GM12873 (cell line): ENCODE results near the gene YAE1.

Experiments
- TF ChIP-seq, protein P1 (sequence below): IDR thresholded peaks from 2 replicates; pipeline ENCODE4 v1.5.1; 2012; ENCODE audit warnings: low read depth, mild to moderate bottlenecking, moderate library complexity, low read length, control low read depth; ENCODE audit not compliant: insufficient read depth; ENCODE audit errors: missing control alignments

The YAE1 gene

DNA sequence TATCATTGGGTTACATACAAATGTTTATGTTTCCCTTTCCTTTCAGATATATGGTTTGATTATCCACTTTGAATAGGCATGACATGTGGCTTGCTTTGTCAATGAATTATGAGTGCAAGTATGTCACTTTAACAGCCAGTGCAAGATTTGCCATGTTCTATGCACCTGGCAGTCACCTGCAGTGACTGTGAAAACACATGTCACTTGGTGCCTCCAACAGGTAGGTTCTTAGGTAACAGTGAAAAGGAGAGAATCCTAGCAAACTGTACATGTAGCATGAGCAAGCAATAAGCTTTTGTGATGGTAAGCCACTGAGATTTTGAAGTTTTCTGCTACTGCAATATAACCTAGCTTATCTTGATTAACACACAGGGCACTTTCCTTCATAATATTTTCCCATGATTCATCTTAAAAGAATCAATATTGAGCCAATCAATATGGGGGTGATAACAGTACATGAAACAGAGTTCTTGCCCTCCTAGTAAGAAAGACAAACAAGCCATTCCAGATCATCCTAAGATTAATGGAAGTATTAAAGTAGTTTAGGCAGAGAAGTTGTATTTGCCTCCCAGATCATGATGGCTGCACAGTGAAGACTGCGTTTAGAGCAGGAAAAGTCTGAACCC, 49.3 kb downstream of the YAE1 start:
- TF ChIP-seq, protein P1, sequence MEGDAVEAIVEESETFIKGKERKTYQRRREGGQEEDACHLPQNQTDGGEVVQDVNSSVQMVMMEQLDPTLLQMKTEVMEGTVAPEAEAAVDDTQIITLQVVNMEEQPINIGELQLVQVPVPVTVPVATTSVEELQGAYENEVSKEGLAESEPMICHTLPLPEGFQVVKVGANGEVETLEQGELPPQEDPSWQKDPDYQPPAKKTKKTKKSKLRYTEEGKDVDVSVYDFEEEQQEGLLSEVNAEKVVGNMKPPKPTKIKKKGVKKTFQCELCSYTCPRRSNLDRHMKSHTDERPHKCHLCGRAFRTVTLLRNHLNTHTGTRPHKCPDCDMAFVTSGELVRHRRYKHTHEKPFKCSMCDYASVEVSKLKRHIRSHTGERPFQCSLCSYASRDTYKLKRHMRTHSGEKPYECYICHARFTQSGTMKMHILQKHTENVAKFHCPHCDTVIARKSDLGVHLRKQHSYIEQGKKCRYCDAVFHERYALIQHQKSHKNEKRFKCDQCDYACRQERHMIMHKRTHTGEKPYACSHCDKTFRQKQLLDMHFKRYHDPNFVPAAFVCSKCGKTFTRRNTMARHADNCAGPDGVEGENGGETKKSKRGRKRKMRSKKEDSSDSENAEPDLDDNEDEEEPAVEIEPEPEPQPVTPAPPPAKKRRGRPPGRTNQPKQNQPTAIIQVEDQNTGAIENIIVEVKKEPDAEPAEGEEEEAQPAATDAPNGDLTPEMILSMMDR: no peak

DNA sequence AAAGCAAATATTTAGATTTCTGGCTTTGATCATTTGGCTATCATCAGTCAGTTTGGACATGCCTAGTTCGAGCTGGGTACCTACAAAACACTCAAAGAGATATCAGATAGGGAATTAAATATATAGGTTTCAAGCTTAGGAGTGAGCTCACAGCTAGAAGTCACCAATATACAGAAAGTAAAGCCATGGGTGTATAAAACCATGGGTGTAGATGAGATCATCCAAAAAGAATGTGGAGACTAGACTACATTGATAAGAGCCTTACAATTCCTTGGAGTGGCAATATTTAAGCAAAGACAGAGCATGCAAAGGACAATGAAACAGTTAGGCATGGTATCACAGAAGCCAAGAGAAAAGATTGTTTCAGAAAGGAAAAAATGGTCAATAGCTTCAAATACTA, 49.9 kb downstream of the YAE1 start:
- TF ChIP-seq, protein P1: no peak

DNA sequence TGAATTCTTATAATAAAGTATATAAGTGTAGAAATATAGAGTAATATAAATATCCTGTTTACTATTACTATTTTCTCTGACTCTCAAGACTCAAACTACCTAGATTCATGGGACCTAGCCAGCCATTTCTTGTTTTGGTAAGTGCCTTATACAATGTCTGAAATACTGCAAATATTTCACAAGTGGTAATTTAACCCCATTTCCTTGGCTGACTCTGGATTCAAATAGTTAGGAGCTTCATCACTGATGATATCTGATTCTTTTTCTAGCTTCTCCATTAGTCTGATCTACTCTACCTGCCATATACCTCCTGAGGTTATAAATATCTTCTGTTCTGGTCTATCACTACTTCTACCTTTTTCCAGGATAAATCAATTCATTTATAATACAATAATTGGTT, 50.8 kb downstream of the YAE1 start:
- TF ChIP-seq, protein P1: no peak

DNA sequence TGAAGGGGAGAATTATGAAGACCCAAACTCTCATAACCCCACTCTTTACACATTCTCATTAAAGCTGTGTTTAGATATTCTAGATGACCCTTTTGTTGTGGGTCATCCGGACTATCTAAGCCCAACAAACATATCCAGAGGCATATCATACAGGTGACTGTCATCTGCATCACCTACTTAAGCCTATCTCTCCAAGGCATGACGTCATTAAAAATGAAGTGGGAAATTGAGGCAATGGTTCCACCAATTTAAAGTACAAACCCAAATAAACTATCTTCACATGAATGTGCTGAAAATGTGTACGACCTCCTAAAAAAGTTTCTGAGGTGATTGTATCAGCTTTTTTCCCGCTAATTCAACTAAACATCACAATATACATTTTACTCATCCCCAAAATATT, 52.7 kb downstream of the YAE1 start:
- TF ChIP-seq, protein P1: no peak

DNA sequence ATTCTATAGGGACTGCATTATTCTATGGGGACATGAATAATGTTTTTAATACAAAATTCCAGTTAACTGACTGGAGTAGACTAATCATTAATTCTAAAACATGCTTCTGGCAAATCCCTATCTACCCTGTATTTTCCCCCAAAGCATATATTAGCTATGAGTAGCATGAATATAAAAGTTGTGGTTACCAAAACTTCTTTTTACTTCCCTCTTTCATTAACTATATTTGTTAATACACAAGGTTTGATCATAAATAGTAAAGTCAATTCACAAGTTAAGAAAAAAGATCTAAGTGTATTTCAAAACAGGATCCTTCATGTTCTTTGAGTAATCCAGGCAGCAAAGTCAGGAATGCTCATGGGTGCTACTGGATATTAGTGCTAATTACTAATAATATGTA, 54.3 kb downstream of the YAE1 start:
- TF ChIP-seq, protein P1: no peak

DNA sequence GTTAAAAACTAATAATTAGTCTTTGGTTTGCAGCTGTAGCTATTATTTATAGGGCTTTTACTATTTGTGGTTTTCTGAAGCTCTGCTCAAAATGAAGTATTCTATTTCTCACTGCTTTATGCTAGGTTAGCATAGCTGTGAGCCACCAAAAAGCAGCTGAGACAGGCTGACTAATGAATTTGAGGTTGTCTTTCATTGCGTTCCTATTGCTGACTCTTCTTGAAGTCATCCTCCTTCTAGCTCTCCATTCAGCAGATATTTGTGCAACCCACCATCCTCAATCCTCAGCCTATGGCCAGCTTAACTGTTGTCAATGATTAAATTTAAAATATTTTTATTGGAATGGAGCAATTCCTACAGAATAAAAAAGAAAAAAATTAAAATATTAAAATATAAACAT, 55.1 kb downstream of the YAE1 start:
- TF ChIP-seq, protein P1: no peak

DNA sequence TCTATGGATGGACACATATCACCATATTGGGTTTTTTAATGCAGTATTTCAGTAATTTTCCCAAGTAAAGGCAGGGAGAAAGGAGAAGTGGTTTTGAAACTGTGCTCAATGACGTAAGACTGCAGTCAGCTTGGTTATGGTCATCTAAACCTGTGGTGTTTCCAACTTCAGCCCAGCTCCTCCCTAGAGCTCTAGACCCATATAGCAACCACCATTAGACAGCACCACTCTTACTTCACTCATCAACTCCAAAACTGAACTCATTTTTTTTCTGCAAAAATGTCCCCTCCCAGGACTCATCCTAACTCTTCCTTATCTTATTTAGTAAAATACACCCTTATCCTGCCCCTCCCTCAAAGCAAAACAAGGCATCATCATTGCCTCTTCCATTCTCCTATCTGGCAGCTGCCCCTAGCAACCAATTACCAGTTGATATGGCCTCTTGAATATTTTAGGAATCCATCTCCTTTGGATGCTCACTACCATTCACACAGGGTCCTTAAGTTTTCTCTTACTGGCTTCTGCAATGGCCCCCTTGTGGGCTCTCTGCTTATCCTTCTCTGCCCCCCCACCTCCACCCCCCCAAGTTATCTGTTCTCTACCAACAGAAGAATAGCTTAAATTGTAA, 55.7 kb downstream of the YAE1 start:
- TF ChIP-seq, protein P1: no peak
